DND-41 (cell line): ENCODE results near the gene PLP2.

Experiments used
- CTCF ChIP-seq: IDR thresholded peaks from 2 replicates; pipeline ENCODE4 v1.5.1; 2012; ENCODE audit warnings: borderline replicate concordance, low read length, moderate library complexity, mild to moderate bottlenecking; ENCODE audit not compliant: poor library complexity, severe bottlenecking; ENCODE audit errors: extremely low read depth
- EZH2 ChIP-seq: IDR thresholded peaks from 3 replicates; pipeline ENCODE4 v1.6.1; 2012; ENCODE audit warnings: borderline replicate concordance, low read depth, mild to moderate bottlenecking, moderate library complexity, low read length, inconsistent platforms; ENCODE audit not compliant: severe bottlenecking

GRCh38 chrX:49129427-49129826 is 42.3 kb upstream of the PLP2 start:
- TF ChIP-seq EZH2 (no peak), CTCF (no peak)
